Epithelial cell of esophagus (primary cell): ENCODE measurements around the gene PTPRT.

Experiments
- DNase-seq: peaks from one replicate; pipeline ENCODE4 v3.0.0; 2010; ENCODE audit warnings: low read depth
- H3K4me3 ChIP-seq: 2 replicates; pipeline ENCODE4 v1.5.1; 2011; ENCODE audit warnings: mild to moderate bottlenecking, low read length, control low read depth
- CTCF ChIP-seq: IDR thresholded peaks from 2 replicates; pipeline ENCODE4 v1.5.1; 2011; ENCODE audit warnings: low read depth, mild to moderate bottlenecking, low read length, control low read depth, inconsistent platforms; ENCODE audit not compliant: insufficient read depth; ENCODE audit errors: missing control alignments

PTPRT gene

GRCh38 chr20:43189554-43190331 lies at the start of gene PTPRT:
TSS of gene PTPRT (minus strand) at chr20:43189906. CDS start at chr20:43189733, 173 bp downstream.
- DNase-seq, result no peak
- TF ChIP-seq CTCF, result no peak
- no peak within 1 kb of the TSS for H3K4me3 ChIP-seq

GRCh38 chr20:43238833-43239232 lies 49.1 kb upstream of the PTPRT start:
- TF ChIP-seq CTCF, result no peak
- DNase-seq, result no peak

DNA sequence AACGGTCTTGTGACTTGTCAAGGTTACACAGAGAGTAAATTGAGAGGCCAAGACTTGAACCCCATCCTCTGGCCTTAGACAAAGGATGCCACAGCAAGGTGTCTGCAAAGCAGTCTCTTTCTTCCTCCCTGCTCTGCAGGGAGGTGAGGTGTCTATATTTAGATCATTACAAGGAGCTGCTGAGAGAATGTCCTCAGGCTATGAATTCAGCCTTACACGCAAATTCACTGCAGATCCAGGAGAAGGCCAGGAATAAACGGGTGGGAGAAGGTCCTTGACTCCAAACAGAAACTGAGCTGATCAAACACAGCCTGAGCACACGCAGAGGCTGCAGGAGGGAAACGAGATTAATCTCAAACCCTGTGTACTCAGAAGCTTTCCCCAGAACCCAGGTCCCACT lies 48.6 kb upstream of the PTPRT start:
- no peak for DNase-seq
- no peak for TF ChIP-seq CTCF
- no peak overlapping the region for H3K4me3 ChIP-seq

More at GRCh38 chr20:43238833-43239232, 49.1 kb upstream of the PTPRT start:
- no peak overlapping the region for H3K4me3 ChIP-seq

DNA sequence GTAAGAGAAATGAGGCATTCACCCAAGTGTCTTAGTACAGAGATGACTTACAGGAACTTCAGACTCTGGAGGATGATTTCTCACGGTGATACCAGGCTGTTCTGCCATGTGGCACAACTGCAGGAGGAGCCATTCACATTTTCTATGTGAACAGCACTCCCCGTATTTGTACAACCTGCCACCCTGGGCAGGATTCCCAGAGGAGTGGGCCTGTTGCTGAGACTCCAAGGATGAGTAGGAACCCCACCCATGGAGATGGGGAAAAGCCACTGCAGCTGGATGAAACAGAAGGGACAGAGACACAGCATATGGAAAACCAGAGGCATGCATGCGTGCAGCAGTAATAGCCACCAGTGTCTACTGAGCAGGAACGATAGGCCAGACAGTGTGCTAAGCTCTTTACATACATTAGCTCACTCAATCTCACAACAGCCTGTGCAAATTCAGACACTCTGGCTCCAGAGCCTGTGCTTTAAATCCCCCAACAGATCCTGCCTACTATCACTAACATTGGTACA lies 48.0 kb upstream of the PTPRT start:
- H3K4me3 ChIP-seq, result no peak overlapping the region
- TF ChIP-seq CTCF, result no peak
- DNase-seq, result no peak

- no peak for TF ChIP-seq CTCF
- no peak for DNase-seq
- no peak overlapping the region for H3K4me3 ChIP-seq
These were observed 46.3 kb upstream of the PTPRT start for GRCh38 chr20:43235998-43236397.

- no peak for DNase-seq
- H3K4me3 ChIP-seq, result no peak overlapping the region
- TF ChIP-seq CTCF, result no peak
These were observed 42.1 kb upstream of the PTPRT start for GRCh38 chr20:43231829-43232228.

DNA sequence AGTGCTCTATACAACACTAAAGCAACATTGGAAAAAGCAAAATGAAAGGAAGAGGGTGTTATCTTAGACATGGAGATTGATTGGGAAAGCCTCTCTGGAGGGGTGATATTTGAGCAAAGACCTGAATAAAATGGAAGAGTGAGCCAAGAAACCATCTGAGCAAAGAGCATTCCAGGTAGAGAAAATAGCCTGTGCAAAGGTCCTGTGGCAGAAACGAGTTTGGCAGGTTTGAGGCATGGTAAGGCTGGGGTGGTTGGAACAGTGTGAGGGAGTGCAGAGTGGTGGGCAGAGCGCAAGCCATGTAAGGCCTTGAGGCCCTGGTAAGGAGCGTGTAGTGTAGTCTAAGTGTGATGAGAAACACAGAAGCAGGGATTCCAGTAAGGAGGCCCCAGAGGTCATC lies 40.0 kb upstream of the PTPRT start:
- DNase-seq, result no peak
- no peak for TF ChIP-seq CTCF
- no peak overlapping the region for H3K4me3 ChIP-seq
